Stimulated activated CD8-positive, alpha-beta memory T cell treated with anti-CD3 and anti-CD28 coated beads, Interleukin-7, amount 100 ng/mL, for 4 hours (primary cell): Measurements from ENCODE around the gene CELSR3.

Experiments
- DNase-seq, 2 donors: peaks; one replicate each; pipeline ENCODE4 v3.0.0-alpha.2; 2020; ENCODE audit warnings: low read depth in 2 of 2

The CELSR3 gene

DNA sequence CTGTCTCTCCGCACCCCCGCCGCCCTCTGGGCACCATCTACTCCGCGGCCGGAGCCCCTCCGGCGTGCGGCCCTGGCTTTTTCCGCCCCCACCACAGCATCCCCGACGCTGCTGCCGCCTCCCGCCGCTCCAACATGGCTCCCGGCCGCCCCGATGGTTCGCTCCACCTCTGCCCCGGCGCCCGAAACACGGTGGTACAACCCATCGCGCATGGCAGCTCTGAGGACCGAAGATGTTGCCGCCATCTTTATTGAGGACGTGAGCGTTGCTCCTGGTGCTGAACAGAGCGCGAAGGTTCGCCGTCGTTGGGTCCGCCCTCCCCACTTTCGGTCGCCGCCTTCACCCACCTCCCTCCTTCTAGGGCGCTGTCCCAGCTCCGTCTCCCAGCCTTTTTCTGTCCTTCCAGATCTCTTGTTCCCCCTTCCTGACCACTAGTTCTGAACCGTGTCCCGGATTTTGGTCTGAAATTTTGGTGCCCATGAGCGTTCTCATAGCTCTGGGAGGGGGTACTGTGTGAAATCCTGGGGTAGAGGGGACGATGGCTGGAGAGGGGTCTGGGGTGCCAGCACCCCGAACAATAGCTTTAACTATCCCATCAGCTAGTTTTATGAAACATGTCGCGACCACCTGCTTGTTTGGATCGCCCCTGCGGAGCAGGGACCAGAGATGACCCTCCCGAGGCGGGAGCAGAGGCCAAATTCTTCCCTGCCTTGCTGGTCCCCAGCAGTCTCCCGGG, at the start of gene CELSR3:
Gene CELSR3 (minus strand): TSS at position 134 of the 736 bp plus-strand sequence. CDS start 252 bp downstream, outside the sequence.
- DNase-seq = peak in 1 of 2 donors; percentile 23

DNA sequence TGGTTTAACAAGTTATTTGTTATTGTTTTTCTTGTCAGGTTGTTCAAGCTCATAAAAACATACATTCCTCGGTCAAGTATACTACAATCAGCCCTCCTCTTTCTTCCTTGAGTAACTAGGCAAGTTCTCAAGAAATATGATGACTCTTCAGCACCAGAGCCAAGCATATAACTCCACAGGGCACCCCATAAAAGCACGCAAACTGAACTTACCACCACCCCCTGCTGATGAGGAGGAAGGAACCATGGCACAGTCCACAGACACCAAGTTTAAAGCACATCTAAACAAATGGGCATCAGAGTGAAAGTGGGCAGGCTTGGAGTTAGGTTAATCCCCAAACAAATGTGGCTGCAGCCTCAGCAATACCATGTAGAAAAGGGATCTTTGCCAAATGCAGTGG, 49.0 kb upstream of the CELSR3 start:
- DNase-seq = no peak

DNA sequence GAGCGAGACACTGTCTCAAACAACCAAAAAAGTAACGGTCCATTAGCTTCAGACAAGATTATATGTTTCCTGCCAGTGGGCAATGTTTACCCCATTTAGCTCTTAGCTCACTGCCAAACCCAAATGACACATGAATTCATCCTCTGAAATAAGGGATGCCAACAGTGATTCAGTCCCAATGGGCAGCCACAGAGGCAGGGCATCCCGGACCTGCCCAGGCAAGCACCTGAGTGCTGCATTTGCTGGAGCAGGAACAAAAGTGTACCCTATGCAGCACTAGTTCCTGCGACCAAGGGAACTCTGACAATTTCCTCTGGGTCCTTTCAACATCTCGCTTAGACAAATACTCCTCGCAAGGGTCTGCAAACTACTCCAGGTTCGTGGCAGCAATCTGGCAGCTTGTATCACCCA, 46.4 kb upstream of the CELSR3 start:
- DNase-seq = no peak

GRCh38 chr3:48708481-48708889, 45.8 kb upstream of the CELSR3 start:
- no peak for DNase-seq

DNA sequence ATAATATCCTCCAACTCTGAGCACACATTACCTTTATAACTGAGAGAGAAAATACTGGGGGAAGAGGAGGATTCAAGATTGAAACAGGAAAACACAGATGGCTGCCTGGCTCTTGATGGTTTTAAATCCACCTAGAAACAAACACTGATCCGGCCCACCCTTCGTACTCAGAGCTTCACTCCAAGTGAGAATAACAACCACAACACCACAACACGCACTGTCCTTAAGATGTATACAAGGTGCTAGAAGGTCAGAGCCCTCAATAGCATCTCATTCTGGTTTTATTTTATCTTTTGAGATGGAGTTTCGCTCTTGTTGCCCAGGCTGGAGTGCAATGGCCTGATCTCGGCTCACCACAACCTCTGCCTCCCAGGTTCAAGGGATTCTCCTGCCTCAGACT, 44.5 kb upstream of the CELSR3 start:
- DNase-seq = no peak

DNA sequence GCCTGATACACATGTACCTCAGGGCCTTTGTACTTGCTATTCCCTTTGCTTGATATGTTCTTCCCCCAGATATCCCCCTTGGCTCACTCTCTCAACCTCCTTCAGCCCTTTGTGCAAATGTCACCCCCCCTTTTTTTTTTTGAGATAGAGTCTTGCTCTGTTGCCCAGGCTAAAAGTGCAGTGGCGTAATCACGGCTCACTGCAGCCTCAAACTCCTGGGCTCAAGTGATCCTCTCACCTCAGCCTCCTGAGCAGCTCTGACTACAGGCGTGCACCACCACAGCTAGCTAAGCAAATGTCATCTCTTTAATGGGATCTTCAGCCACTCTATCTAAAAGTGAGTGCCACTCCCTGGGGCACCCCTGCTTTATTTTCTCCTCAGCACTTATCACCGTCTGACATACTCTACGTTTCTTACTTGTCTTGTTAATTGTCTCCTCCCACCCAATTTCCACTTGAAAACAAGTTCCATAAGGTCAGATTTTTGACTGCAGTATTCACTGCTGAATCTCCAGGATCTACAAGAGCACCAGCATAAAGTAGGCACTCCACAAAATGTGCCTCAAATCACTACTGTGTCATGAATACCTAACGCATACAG, 39.7 kb upstream of the CELSR3 start:
- DNase-seq = no peak

- no peak for DNase-seq
Measured at GRCh38 chr3:48700731-48701405, 38.2 kb upstream of the CELSR3 start.

GRCh38 chr3:48698891-48699290, 36.2 kb upstream of the CELSR3 start:
- DNase-seq = no peak

DNA sequence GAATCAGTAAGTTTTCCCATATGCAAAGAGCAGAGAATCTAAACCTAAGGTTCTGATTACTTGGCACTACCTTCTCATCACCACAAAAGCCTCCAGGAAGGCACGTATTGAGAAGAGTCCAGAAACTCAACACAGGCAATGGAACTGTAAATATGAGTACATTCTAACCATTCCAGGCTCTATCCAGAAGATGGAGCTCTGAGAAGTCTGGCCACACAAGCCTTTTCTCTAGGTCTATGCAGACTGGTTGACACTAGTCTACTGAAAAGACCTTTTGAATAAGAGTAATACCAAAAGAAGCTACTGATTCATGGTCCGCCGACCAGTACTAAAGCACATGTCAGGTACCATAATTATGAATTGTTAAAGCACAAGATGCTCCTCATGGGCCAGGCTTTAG, 35.3 kb upstream of the CELSR3 start:
- no peak for DNase-seq

- no peak for DNase-seq
Measured at GRCh38 chr3:48696601-48697000, 33.9 kb upstream of the CELSR3 start.

GRCh38 chr3:48696156-48696555, 33.5 kb upstream of the CELSR3 start:
- no peak for DNase-seq

DNA sequence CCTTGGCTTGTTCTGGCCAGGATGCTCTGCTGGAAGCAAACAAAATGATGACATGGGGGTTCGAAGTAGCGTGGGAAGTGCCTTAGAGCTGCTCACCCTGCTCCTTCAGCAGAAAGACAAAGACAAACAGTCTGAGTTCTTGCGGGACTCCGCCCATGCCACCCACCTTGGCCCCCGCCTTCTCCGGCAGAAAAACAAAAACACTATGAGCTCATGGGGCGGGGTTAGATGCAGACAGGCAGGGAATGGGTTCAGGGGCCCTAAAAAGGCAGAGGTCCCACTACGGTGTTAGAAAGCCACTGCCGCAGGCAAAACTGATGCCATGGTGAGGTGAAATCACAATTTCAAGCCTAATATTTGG, 32.7 kb upstream of the CELSR3 start:
- DNase-seq = no peak

DNA sequence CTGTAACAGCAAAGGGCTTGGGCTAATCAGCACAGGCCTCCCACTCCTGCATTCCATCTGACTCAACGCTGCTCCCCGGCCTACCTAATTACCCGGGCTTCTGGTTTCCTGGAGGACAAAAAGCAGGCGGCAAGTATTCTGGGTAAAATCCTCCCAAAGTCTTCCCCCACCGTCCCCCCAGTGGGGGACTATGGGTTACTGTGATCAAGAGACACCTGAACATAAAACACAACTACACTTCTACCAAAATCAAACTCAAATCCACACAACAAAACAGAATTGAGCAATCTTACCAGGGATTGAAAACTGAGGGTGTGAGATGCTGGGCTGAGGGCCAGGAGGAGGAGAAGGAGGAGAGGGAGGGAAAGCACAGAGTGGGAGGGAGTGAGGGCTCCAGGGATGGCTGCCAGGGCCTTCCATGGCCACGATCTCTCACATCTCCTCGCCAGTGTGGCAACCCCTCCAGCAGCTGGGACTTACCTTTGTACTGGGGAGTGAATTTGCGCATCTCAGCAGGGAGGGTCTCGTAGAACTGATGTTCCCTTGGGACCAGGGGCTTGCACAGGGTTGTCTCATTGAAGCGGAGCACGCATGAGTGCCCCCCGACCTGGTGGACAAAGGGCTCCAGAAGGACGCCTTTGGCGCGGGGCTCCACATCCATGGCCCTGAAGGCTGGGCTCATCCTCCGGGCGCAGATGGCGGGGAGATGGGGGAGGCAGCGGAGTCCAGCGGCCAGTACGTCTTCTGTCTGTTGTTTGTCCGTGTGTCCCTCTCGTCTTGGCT, 32.1 kb upstream of the CELSR3 start:
- DNase-seq = no peak

DNA sequence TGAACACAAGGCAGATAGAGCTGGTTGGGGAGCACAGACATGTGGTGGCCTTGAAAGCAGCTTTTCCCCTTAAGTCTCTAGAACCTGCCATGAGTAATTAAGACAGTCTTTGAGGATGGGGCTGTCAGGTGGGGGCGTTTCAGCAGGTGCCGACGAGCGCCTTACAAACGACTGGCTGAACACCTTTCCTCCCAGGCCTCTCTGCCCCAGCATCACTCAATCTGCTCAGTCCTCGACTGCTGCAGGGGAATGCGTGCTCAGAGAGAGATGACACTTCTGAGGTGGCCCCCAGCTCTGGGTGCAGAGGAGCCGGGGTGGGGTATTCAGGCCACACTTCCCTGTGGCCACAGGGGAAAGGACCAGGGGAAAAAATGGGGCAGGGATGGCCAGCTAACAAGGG, 31.1 kb upstream of the CELSR3 start:
- no peak for DNase-seq

GRCh38 chr3:48692551-48692950, 29.9 kb upstream of the CELSR3 start:
- no peak for DNase-seq

DNA sequence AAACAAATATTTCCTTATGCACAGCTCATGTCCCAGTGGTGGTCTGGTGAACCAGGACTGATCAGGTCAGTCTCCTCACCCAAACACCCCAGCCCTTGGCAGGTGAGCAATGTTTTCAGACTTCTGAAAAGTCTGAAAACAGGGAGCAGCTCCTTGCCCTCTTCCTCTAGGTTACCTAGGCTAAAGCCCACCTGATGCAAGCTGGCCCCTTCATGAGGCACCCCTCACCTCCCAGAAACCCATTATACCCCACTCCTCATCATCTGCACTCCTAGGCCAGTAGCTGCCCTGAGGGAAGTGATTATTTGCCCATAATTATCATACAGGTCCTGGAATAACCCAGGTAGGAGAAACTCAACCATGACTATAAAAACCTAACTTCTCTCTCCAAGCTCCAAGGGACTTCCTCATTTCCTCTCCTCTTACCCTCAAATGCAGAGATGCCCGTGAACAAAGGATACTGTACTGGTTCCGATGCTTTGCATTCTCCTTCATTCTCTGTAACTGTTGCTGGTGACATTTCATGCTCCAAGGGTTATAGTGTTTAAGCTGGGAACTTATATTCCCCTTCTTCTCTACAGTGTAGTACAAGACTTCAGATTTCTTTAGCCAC, 28.3 kb upstream of the CELSR3 start:
- DNase-seq = no peak

DNA sequence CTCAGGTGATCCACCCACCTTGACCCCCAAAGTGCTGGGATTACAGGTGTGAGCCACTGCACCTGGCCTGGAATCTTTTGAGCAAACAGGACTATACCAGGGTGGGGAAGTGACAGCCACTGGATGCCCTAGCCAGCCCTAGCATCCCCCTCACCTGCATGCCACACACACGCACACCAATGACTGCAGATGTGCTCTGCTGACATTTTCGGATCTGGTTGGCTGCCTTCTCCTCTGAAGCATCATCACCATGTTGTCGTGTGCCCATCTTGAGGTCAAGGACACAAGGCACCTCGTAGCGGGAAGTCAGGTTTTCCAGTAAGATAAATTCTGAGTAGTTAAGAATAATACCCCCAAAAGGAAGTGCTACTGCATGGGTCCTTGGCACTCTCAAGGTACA, 26.7 kb upstream of the CELSR3 start:
- DNase-seq = no peak

DNA sequence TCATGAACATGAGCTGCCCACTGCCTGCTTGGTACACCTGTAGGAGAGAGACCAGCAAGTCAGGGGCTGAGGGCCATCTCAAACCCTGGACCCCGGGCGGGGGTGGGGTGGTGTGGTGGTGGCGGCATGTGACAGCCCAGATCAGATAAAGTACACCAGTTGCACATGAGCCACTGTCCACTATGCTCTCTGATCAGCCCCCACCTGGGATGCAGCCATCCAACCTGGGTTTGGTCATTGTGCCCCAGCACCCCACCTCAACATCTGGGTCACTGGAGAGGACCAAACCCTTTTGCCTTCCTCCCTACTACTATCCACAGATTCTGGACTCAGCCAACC, 26.0 kb upstream of the CELSR3 start:
- DNase-seq = no peak

GRCh38 chr3:48688032-48688736, 25.5 kb upstream of the CELSR3 start:
- no peak for DNase-seq

DNA sequence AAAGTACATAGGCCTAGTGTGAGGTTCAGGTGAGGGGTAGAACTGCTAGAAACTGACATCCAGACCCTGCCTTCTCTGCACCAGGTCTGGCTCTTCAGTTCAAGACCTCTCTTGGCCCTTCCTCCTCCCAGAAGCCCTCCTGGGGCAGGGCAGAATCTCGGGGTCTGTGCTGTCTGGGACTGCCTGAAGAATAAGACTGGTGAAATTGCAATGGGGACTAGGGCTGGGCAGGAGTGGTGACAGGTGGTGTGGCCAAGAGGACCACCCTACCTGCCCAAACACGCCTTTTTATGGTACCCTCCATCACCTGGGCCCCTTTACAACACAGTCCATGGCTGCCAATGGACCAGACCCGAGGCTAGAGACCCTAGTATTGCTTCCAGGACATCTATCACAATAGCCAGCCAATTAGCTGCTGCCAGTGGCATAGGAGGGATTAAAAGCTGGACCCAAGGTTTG, 24.6 kb upstream of the CELSR3 start:
- DNase-seq = no peak

GRCh38 chr3:48686538-48687219, 24.0 kb upstream of the CELSR3 start:
- no peak for DNase-seq
